ENCODE data around the gene PSMA2. TPM values are rescaled to one million over a fixed set of nuclear protein-coding genes. Genes with fewer than 3 reads are reported as not detected.

The PSMA2 gene
- total and polyA plus RNA-seq, 8 donors: 9.4 to 278 (median 136) TPM

- 72 to 97% (median 81%) methylated on average over 2 of the region's 2 CpGs for WGBS, 5 donors
- Histone ChIP-seq H3K27ac (no peak overlapping the region), H3K36me3 (no peaks in the 10 kb centered on the region), H3K27me3 (no peaks in the 10 kb centered on the region), H3K4me1 (no peaks in the 10 kb centered on the region), H3K4me3 (no peak overlapping the region), H3K9me3 (peaks cover 0 to 5% (median 2%) of the 10 kb centered on the region in 4 donors)
- DNase-seq: no peak
- TF ChIP-seq POLR2AphosphoS5 (IDR thresholded peaks at IDR 0.05) (no peak), POLR2A (IDR thresholded peaks at IDR 0.05) (no peak), EP300 (IDR thresholded peaks at IDR 0.05) (no peak)
- intact Hi-C loops (cut with DNase I; ENCODE audit: low total_unique reads): no loop called here
Observed at GRCh38 chr7:42959549-42959948, 27.6 kb upstream of the PSMA2 start.

GRCh38 chr7:42956062-42956461 lies 24.1 kb upstream of the PSMA2 start:
- no peaks in the 10 kb centered on the region for H3K4me1 ChIP-seq
- H3K9me3 ChIP-seq: peaks cover 0 to 5% (median 2%) of the 10 kb centered on the region in 4 donors
- no peak overlapping the region for H3K4me3 ChIP-seq
- no peaks in the 10 kb centered on the region for H3K27me3 ChIP-seq
- no peak overlapping the region for H3K27ac ChIP-seq
- intact Hi-C loops (cut with DNase I; ENCODE audit: low total_unique reads): no loop called here
- TF ChIP-seq CTCF (IDR thresholded peaks at IDR 0.05): no peak
- no peak for TF ChIP-seq POLR2AphosphoS5 (IDR thresholded peaks at IDR 0.05)
- TF ChIP-seq EP300 (IDR thresholded peaks at IDR 0.05): no peak
- no peaks in the 10 kb centered on the region for H3K36me3 ChIP-seq
- DNase-seq: no peak

- Histone ChIP-seq H3K36me3 (no peaks in the 10 kb centered on the region), H3K27me3 (no peaks in the 10 kb centered on the region), H3K9me3 (peaks cover 0 to 5% (median 2%) of the 10 kb centered on the region in 4 donors), H3K4me1 (no peaks in the 10 kb centered on the region), H3K27ac (no peak overlapping the region), H3K4me3 (no peak overlapping the region)
- intact Hi-C loops (cut with DNase I; ENCODE audit: low total_unique reads): no loop called here
- DNase-seq: no peak
- TF ChIP-seq EP300 (IDR thresholded peaks at IDR 0.05) (no peak), POLR2A (IDR thresholded peaks at IDR 0.05) (no peak), POLR2AphosphoS5 (IDR thresholded peaks at IDR 0.05) (no peak), CTCF (IDR thresholded peaks at IDR 0.05) (no peak)
- WGBS, 5 donors: 85 to 93% (median 88%) methylated on average over 4 of the region's 4 CpGs
Observed at GRCh38 chr7:42953994-42954393, 22.0 kb upstream of the PSMA2 start.

GRCh38 chr7:42952328-42952727 lies 20.4 kb upstream of the PSMA2 start:
- no peaks in the 10 kb centered on the region for H3K4me1 ChIP-seq
- H3K27ac ChIP-seq: no peak overlapping the region
- intact Hi-C loops (cut with DNase I; ENCODE audit: low total_unique reads): no loop called here
- no peaks in the 10 kb centered on the region for H3K27me3 ChIP-seq
- no peak for TF ChIP-seq CTCF (IDR thresholded peaks at IDR 0.05)
- 61 to 76% (median 71%) methylated on average over 4 of the region's 4 CpGs for WGBS, 5 donors
- no peak for DNase-seq
- peaks cover 0 to 5% (median 2%) of the 10 kb centered on the region in 4 donors for H3K9me3 ChIP-seq
- H3K4me3 ChIP-seq: no peak overlapping the region
- no peaks in the 10 kb centered on the region for H3K36me3 ChIP-seq

- Histone ChIP-seq H3K27me3 (no peaks in the 10 kb centered on the region), H3K4me3 (no peak overlapping the region), H3K36me3 (no peaks in the 10 kb centered on the region), H3K4me1 (no peaks in the 10 kb centered on the region), H3K9me3 (no peaks in the 10 kb centered on the region), H3K27ac (no peak overlapping the region)
- no peak for DNase-seq
- 57 to 75% (median 61%) methylated on average over 3 of the region's 3 CpGs for WGBS, 5 donors
- intact Hi-C loops (cut with DNase I; ENCODE audit: low total_unique reads): no loop called here
- TF ChIP-seq EP300 (IDR thresholded peaks at IDR 0.05) (no peak), POLR2AphosphoS5 (IDR thresholded peaks at IDR 0.05) (no peak), CTCF (IDR thresholded peaks at IDR 0.05) (no peak), POLR2A (IDR thresholded peaks at IDR 0.05) (no peak)
Observed at GRCh38 chr7:42950417-42950816, 18.4 kb upstream of the PSMA2 start.

All from stomach (tissue), 9 donors.